WTC11 (cell line): ENCODE data around the gene TTLL12. TPM values are rescaled to one million over a fixed set of nuclear protein-coding genes. Genes with fewer than 3 reads are reported as not detected.
A peak's percentile ranks its signal among the peaks of the same experiment; 100 is the strongest.

Source experiments
- ATAC-seq: fragments of 200-7000 bp; cut with Tn5 transposase; 2 replicates; pipeline ENCODE4 v1.10.0; 2021; ENCODE audit warnings: mild to moderate bottlenecking, moderate library complexity
- CTCF ChIA-PET: fragments of 300-600 bp; sonication (Branson Sonifier 250); formaldehyde crosslinking; loops from one replicate; lab custom pipeline; 2021; ENCODE audit warnings: antibody characterized with exemption; lab: Charles Lee
- POLR2A ChIA-PET: fragments of 350-600 bp; sonication (Branson Sonifier 250); formaldehyde crosslinking; loops from one replicate; lab custom pipeline; 2021; ENCODE audit warnings: antibody characterized with exemption; lab: Charles Lee
- DNase-seq: peaks from one replicate; pipeline ENCODE4 v3.0.0; 2021; ENCODE audit warnings: low spot score
- H3K27ac Mint-ChIP-seq: 2 replicates; pipeline ENCODE4 v1.8.0; 2021; ENCODE audit warnings: mixed read lengths
- H3K27me3 Mint-ChIP-seq: 2 replicates; pipeline ENCODE4 v1.8.0; 2021; ENCODE audit warnings: low read depth, mild to moderate bottlenecking, moderate library complexity, mixed read lengths
- H3K36me3 Mint-ChIP-seq: 2 replicates; pipeline ENCODE4 v1.8.0; 2021; ENCODE audit warnings: mixed read lengths
- H3K4me1 Mint-ChIP-seq: 2 replicates; pipeline ENCODE4 v1.8.0; 2022; ENCODE audit warnings: mixed read lengths
- H3K4me3 Mint-ChIP-seq: 2 replicates; pipeline ENCODE4 v1.8.0; 2021; ENCODE audit warnings: mild to moderate bottlenecking, moderate library complexity, mixed read lengths
- H3K9me3 Mint-ChIP-seq: 2 replicates; pipeline ENCODE4 v1.8.0; 2021; ENCODE audit warnings: mixed read lengths
- IRF2 ChIP-seq: sonication (generic); formaldehyde crosslinking; IDR thresholded peaks from 2 replicates; pipeline ENCODE4 v1.8.0; 2022; ENCODE audit warnings: low read depth, missing genetic modification reagents, borderline replicate concordance
- JUN ChIP-seq: sonication (generic); formaldehyde crosslinking; IDR thresholded peaks from 2 replicates; pipeline ENCODE4 v1.8.0; 2023; ENCODE audit warnings: mild to moderate bottlenecking, missing genetic modification reagents
- KAT7 ChIP-seq: sonication (generic); formaldehyde crosslinking; IDR thresholded peaks from 2 replicates; pipeline ENCODE4 v1.8.1; 2023; ENCODE audit warnings: missing genetic modification reagents, mild to moderate bottlenecking, borderline replicate concordance
- NFE2L1 ChIP-seq: sonication (generic); formaldehyde crosslinking; IDR thresholded peaks from 2 replicates; pipeline ENCODE4 v1.8.1; 2023; ENCODE audit warnings: missing genetic modification reagents
- NFYB ChIP-seq: sonication (generic); formaldehyde crosslinking; conservative IDR thresholded peaks from 2 replicates; pipeline ENCODE4 v1.8.0; 2022; ENCODE audit warnings: low read depth, missing genetic modification reagents
- NR1H2 ChIP-seq: sonication (generic); formaldehyde crosslinking; IDR thresholded peaks from 2 replicates; pipeline ENCODE4 v1.9.0; 2021; ENCODE audit warnings: mild to moderate bottlenecking, moderate library complexity, missing genetic modification reagents
- ZNF671 ChIP-seq: fragments of 250-450 bp; sonication (Bioruptor Pico); IDR thresholded peaks from 2 replicates; pipeline ENCODE4 v1.8.0; 2021; ENCODE audit warnings: mild to moderate bottlenecking
- total RNA-seq: library from RNA; stranded (reverse); gene quantifications from 3 replicates; pipeline ENCODE4 v1.2.3, GENCODE V29; 2021
- TF ChIP-seq, protein P1 (sequence below): sonication (generic); formaldehyde crosslinking; IDR thresholded peaks from 2 replicates; pipeline ENCODE4 v1.8.0; 2023; ENCODE audit warnings: mild to moderate bottlenecking, missing genetic modification reagents
- TF ChIP-seq, protein P2 (sequence below): sonication (generic); formaldehyde crosslinking; conservative IDR thresholded peaks from 2 replicates; pipeline ENCODE4 v1.8.1; 2023; ENCODE audit warnings: mild to moderate bottlenecking, low read depth, missing genetic modification reagents, moderate library complexity
- TF ChIP-seq, protein P3 (sequence below): fragments of 250-450 bp; sonication (Bioruptor Pico); IDR thresholded peaks from 2 replicates; pipeline ENCODE4 v1.9.0; 2021; ENCODE audit warnings: mild to moderate bottlenecking, borderline replicate concordance

The TTLL12 gene
- total RNA-seq, 1 experiment from 2014 or later: 134 TPM

DNA sequence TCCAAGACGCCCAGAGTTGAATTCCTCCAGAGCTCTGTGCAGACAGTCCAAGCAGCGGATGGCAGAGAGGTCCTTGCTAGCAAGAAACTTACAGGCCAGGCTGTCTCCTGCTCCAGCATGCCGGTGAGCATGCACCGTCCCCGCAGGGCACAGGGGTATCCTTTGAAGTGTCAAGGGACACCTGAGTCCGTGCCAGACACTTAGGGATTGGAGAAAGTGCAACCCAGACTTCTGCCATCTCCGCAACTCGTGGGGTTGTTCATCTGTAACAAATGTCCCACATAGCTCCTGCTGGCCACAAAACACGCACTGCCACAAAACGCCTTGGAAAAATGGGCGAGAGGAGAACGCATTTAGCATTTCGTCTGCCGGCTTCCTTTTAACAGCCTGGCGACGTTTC lies 22.3 kb downstream of the TTLL12 start:
- Mint-ChIP-seq H3K27me3 (no peaks in the 10 kb centered on the region), H3K27ac (peak overlapping the region; percentile 49; the same call in 1 of the 2 replicates), H3K36me3 (peaks cover 11% of the 10 kb centered on the region), H3K4me3 (no peak overlapping the region), H3K9me3 (no peaks in the 10 kb centered on the region), H3K4me1 (no peaks in the 10 kb centered on the region)
- CTCF ChIA-PET: interaction anchor here (0.8 to 1.3 kb wide), 3 partner anchors 23 to 67 kb away, joined by 3 to 5 read pairs (median 5); no protein-coding TSS in a partner anchor
- TF ChIP-seq NFYB (CRISPR knock-in tag): no peak
- TF ChIP-seq ZNF671: no peak
- TF ChIP-seq JUN: no peak
- TF ChIP-seq NR1H2: no peak
- TF ChIP-seq, protein P1, sequence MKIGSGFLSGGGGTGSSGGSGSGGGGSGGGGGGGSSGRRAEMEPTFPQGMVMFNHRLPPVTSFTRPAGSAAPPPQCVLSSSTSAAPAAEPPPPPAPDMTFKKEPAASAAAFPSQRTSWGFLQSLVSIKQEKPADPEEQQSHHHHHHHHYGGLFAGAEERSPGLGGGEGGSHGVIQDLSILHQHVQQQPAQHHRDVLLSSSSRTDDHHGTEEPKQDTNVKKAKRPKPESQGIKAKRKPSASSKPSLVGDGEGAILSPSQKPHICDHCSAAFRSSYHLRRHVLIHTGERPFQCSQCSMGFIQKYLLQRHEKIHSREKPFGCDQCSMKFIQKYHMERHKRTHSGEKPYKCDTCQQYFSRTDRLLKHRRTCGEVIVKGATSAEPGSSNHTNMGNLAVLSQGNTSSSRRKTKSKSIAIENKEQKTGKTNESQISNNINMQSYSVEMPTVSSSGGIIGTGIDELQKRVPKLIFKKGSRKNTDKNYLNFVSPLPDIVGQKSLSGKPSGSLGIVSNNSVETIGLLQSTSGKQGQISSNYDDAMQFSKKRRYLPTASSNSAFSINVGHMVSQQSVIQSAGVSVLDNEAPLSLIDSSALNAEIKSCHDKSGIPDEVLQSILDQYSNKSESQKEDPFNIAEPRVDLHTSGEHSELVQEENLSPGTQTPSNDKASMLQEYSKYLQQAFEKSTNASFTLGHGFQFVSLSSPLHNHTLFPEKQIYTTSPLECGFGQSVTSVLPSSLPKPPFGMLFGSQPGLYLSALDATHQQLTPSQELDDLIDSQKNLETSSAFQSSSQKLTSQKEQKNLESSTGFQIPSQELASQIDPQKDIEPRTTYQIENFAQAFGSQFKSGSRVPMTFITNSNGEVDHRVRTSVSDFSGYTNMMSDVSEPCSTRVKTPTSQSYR (CRISPR knock-in tag): no peak
- TF ChIP-seq, protein P2, sequence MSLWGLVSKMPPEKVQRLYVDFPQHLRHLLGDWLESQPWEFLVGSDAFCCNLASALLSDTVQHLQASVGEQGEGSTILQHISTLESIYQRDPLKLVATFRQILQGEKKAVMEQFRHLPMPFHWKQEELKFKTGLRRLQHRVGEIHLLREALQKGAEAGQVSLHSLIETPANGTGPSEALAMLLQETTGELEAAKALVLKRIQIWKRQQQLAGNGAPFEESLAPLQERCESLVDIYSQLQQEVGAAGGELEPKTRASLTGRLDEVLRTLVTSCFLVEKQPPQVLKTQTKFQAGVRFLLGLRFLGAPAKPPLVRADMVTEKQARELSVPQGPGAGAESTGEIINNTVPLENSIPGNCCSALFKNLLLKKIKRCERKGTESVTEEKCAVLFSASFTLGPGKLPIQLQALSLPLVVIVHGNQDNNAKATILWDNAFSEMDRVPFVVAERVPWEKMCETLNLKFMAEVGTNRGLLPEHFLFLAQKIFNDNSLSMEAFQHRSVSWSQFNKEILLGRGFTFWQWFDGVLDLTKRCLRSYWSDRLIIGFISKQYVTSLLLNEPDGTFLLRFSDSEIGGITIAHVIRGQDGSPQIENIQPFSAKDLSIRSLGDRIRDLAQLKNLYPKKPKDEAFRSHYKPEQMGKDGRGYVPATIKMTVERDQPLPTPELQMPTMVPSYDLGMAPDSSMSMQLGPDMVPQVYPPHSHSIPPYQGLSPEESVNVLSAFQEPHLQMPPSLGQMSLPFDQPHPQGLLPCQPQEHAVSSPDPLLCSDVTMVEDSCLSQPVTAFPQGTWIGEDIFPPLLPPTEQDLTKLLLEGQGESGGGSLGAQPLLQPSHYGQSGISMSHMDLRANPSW (CRISPR knock-in tag): no peak
- TF ChIP-seq IRF2: no peak
- TF ChIP-seq NFE2L1 (CRISPR knock-in tag): no peak
- no peak for DNase-seq
- POLR2A ChIA-PET: no interaction called here
- ATAC-seq: no peak

DNA sequence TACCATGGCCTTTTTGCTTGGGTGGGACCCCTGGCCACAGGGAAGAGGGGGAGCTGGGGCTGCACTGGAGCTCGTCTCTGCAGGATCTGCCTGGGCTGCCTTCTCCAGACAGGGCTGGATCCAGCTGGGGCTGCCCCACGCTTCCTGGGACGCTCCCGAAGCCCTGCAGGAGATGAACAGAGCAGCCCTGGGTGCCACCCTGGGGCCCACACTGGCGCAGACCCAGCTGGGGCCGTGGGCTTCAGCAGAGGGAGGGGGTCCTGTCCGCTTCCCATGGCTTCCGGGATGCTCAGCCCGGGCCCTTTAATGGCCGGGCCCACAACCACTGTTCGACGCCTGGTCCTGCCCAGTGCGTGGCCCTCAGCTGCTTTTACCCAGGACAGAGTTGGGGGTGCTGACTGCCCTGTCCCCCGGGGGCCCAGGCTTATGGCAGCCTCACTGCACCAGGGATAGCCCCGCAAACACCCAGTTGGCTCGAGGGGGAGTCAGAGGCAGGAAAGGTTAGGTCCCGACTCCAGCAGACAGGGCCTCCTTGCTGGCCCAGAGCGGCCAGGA lies 23.6 kb downstream of the TTLL12 start:
- no peak for ATAC-seq

More for the DNA sequence above, 23.6 kb downstream of the TTLL12 start:
- Mint-ChIP-seq H3K27me3 (no peaks in the 10 kb centered on the region), H3K4me3 (no peak overlapping the region), H3K4me1 (no peaks in the 10 kb centered on the region), H3K27ac (no peak overlapping the region), H3K9me3 (no peaks in the 10 kb centered on the region), H3K36me3 (peaks cover 9% of the 10 kb centered on the region)
- ChIA-PET POLR2A (interaction anchor here (0.5 to 1.0 kb wide), 2 partner anchors 24 to 75 kb away, joined by 3 read pairs; no protein-coding TSS in a partner anchor), CTCF (interaction anchor here (0.7 to 1.0 kb wide), 3 partner anchors 18 to 24 kb away, joined by 3 read pairs; partner anchors contain the start of gene TTLL12)
- no peak for DNase-seq
- no peak for TF ChIP-seq KAT7 (CRISPR knock-in tag)
- TF ChIP-seq, protein P3, sequence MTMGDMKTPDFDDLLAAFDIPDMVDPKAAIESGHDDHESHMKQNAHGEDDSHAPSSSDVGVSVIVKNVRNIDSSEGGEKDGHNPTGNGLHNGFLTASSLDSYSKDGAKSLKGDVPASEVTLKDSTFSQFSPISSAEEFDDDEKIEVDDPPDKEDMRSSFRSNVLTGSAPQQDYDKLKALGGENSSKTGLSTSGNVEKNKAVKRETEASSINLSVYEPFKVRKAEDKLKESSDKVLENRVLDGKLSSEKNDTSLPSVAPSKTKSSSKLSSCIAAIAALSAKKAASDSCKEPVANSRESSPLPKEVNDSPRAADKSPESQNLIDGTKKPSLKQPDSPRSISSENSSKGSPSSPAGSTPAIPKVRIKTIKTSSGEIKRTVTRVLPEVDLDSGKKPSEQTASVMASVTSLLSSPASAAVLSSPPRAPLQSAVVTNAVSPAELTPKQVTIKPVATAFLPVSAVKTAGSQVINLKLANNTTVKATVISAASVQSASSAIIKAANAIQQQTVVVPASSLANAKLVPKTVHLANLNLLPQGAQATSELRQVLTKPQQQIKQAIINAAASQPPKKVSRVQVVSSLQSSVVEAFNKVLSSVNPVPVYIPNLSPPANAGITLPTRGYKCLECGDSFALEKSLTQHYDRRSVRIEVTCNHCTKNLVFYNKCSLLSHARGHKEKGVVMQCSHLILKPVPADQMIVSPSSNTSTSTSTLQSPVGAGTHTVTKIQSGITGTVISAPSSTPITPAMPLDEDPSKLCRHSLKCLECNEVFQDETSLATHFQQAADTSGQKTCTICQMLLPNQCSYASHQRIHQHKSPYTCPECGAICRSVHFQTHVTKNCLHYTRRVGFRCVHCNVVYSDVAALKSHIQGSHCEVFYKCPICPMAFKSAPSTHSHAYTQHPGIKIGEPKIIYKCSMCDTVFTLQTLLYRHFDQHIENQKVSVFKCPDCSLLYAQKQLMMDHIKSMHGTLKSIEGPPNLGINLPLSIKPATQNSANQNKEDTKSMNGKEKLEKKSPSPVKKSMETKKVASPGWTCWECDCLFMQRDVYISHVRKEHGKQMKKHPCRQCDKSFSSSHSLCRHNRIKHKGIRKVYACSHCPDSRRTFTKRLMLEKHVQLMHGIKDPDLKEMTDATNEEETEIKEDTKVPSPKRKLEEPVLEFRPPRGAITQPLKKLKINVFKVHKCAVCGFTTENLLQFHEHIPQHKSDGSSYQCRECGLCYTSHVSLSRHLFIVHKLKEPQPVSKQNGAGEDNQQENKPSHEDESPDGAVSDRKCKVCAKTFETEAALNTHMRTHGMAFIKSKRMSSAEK (CRISPR knock-in tag): no peak
